Endothelial cell of umbilical vein (primary cell): ENCODE results near the gene CROCC. TPM values are rescaled to one million over a fixed set of nuclear protein-coding genes. Genes with fewer than 3 reads are reported as not detected.
A peak's percentile ranks its signal among the peaks of the same experiment; 100 is the strongest.
"Not testable (repeated sequence)": the region's sequence is repeated elsewhere in the genome, so short reads cannot be mapped to it uniquely, and the experiment has no call there.

Experiments used
- BruUV-seq: library from RNA; stranded (reverse); fragments of 400-500 nt; replicated peaks from 2 replicates; lab custom pipeline; 2021; lab: Mats Ljungman, UMichigan
- CTCF ChIA-PET: fragments of 300-600, 350-600 bp; sonication (Branson Sonifier 250); formaldehyde crosslinking; loops from one replicate; lab custom pipeline; 2021; ENCODE audit warnings: antibody characterized with exemption, inconsistent platforms; lab: Charles Lee
- POLR2A ChIA-PET: fragments of 300-600, 350-600 bp; sonication (Branson Sonifier 250); formaldehyde crosslinking; loops from one replicate; lab custom pipeline; 2021; ENCODE audit warnings: antibody characterized with exemption, inconsistent platforms; lab: Charles Lee
- DNase-seq: peaks from one replicate; pipeline ENCODE4 v3.0.0-alpha.2; 2011; ENCODE audit warnings: low read depth, low spot score
- FAIRE-seq: peaks from 2 replicates; lab custom pipeline; 2011; peaks lifted over from hg19 to GRCh38; lab: Jason Lieb, UNC
- H2AFZ ChIP-seq: 2 replicates; pipeline ENCODE4 v1.6.0; 2012; ENCODE audit warnings: low read depth, low read length, control low read depth, inconsistent platforms
- H3K27ac ChIP-seq: 2 replicates; pipeline ENCODE4 v1.5.1; 2011; ENCODE audit warnings: low read depth, mild to moderate bottlenecking, control low read depth, low read length, moderate library complexity; ENCODE audit not compliant: insufficient read depth
- H3K27me3 ChIP-seq, 2 experiments: 2 replicates each; pipeline versions ENCODE4 v1.6.0 to v1.6.1; 2011; ENCODE audit warnings: low read length in 2 of 2, mixed read lengths in 1 of 2; ENCODE audit not compliant: control insufficient read depth in 2 of 2, insufficient read depth in 2 of 2
- H3K36me3 ChIP-seq, 2 experiments: 2 replicates in 1 of 2; 3 replicates in 1 of 2; pipeline ENCODE4 v1.5.1; 2011; ENCODE audit warnings: low read length in 2 of 2, mild to moderate bottlenecking in 1 of 2, moderate library complexity in 1 of 2; ENCODE audit not compliant: control insufficient read depth in 2 of 2, insufficient read depth in 2 of 2; ENCODE audit errors: extremely low read depth in 1 of 2
- H3K4me1 ChIP-seq: 3 replicates; pipeline ENCODE4 v1.5.1; 2011; ENCODE audit warnings: mild to moderate bottlenecking, low read length; ENCODE audit not compliant: control insufficient read depth, insufficient read depth; ENCODE audit errors: extremely low read depth
- H3K4me2 ChIP-seq: 2 replicates; pipeline ENCODE4 v1.6.1; 2011; ENCODE audit warnings: low read length, control low read depth, mixed read lengths; ENCODE audit not compliant: insufficient read depth
- H3K4me3 ChIP-seq, 3 experiments: fragments of 200-600 bp in 1 of 3; sonication (generic), shearing (Covaris generic) in 1 of 3; replicated peaks in 1 of 3; 2 replicates each; pipeline ENCODE4 v1.5.1; 2011 to 2016; ENCODE audit warnings: control low read depth in 3 of 3, low read length in 3 of 3, mild to moderate bottlenecking in 2 of 3, inconsistent platforms in 1 of 3, low read depth in 1 of 3, moderate library complexity in 1 of 3; ENCODE audit not compliant: insufficient read depth in 1 of 3
- H3K79me2 ChIP-seq: 2 replicates; pipeline ENCODE4 v1.6.0; 2012; ENCODE audit warnings: low read length, inconsistent platforms; ENCODE audit not compliant: control insufficient read depth, insufficient read depth
- H3K9ac ChIP-seq: replicated peaks from 2 replicates; pipeline ENCODE3; 2011; ENCODE audit warnings: low read length, control low read depth; ENCODE audit not compliant: insufficient read depth; ENCODE audit errors: extremely low read depth
- H3K9me1 ChIP-seq: replicated peaks from 3 replicates; pipeline ENCODE4 v1.6.0; 2011; ENCODE audit warnings: mild to moderate bottlenecking, low read length; ENCODE audit not compliant: control insufficient read depth, insufficient read depth; ENCODE audit errors: extremely low read depth
- H3K9me3 ChIP-seq: replicated peaks from 2 replicates; pipeline ENCODE4 v1.5.1; 2012; ENCODE audit warnings: low read length, inconsistent platforms; ENCODE audit not compliant: control insufficient read depth, insufficient read depth
- H4K20me1 ChIP-seq: replicated peaks from 2 replicates; pipeline ENCODE3; 2011; ENCODE audit warnings: mild to moderate bottlenecking, low read length; ENCODE audit not compliant: control insufficient read depth, insufficient read depth; ENCODE audit errors: extremely low read depth
- CTCF ChIP-seq, 2 donors: IDR thresholded peaks; 1 replicate in 1 of 2; 2 replicates in 1 of 2; pipeline ENCODE4 v1.5.1; 2011; ENCODE audit warnings: low read length in 2 of 2, mild to moderate bottlenecking in 2 of 2, moderate library complexity in 2 of 2, control low read depth in 1 of 2, inconsistent platforms in 1 of 2, low read depth in 1 of 2; ENCODE audit not compliant: insufficient read depth in 1 of 2; ENCODE audit errors: extremely low read depth in 1 of 2
- EZH2 ChIP-seq: IDR thresholded peaks from 2 replicates; pipeline ENCODE4 v1.6.1; 2012; ENCODE audit warnings: borderline replicate concordance, low read depth, mild to moderate bottlenecking, moderate library complexity, low read length, inconsistent platforms; ENCODE audit not compliant: severe bottlenecking
- FOS ChIP-seq: IDR thresholded peaks from 2 replicates; pipeline ENCODE4 v1.6.1; 2011; ENCODE audit warnings: mild to moderate bottlenecking, low read length, moderate library complexity, borderline replicate concordance; ENCODE audit not compliant: insufficient read depth
- GATA2 ChIP-seq: IDR thresholded peaks from 2 replicates; pipeline ENCODE4 v1.7.0; 2011; ENCODE audit warnings: low read depth, mild to moderate bottlenecking, moderate library complexity, mixed read lengths, low read length; ENCODE audit not compliant: insufficient read length, insufficient read depth
- JUN ChIP-seq: IDR thresholded peaks from 2 replicates; pipeline ENCODE4 v1.6.1; 2011; ENCODE audit warnings: borderline replicate concordance, low read depth; ENCODE audit not compliant: insufficient read length, insufficient read depth
- MAX ChIP-seq: IDR thresholded peaks from 2 replicates; pipeline ENCODE4 v1.6.1; 2011; ENCODE audit not compliant: insufficient read depth, insufficient read length
- MYC ChIP-seq: IDR thresholded peaks from one replicate; pipeline ENCODE4 v1.6.1; 2011; ENCODE audit warnings: mild to moderate bottlenecking, low read depth, low read length
- POLR2A ChIP-seq: IDR thresholded peaks from 2 replicates; pipeline ENCODE4 v1.6.1; 2012; ENCODE audit warnings: low read depth, mild to moderate bottlenecking, control low read depth, low read length
- POLR2AphosphoS5 ChIP-seq: IDR thresholded peaks from 2 replicates; pipeline ENCODE4 v1.6.1; 2012; ENCODE audit warnings: low read depth, mild to moderate bottlenecking, control low read depth, low read length, moderate library complexity; ENCODE audit not compliant: insufficient read depth
- dilution Hi-C: fragments of 300-500 bp; cut with MboI; formaldehyde crosslinking; loops from one replicate; pipeline ENCODE4 v1.15.0; 2019; ENCODE audit warnings: low sequenced_read_pairs; ENCODE audit not compliant: extremely low pct_ligation_motif_present
- intact Hi-C: fragments of 100-400 bp; cut with micrococcal nuclease; formaldehyde crosslinking; loops from one replicate; pipeline ENCODE4 v1.10.0; 2022
- polyA plus RNA-seq, 4 experiments: library from polyadenylated mRNA; depleted of rRNA in 3 of 4; stranded (reverse) in 3 of 4; unstranded in 1 of 4; fragments of >200 nt; gene quantifications; 2 replicates each; pipeline versions ENCODE4 v1.2.1 to v1.2.3, GENCODE V29; 2011 to 2012; ENCODE audit warnings: missing spikeins in 1 of 4
- total RNA-seq: library from RNA; stranded (reverse); gene quantifications from 2 replicates; pipeline ENCODE4 v1.2.3, GENCODE V29; 2021

The CROCC gene
- total and polyA plus RNA-seq, 2 donors (not counting 3 experiments of a cell fraction or from before 2014, with no cell fraction given): 18.3 to 35.5 TPM

- H3K9me1 ChIP-seq, CTCF ChIA-PET, FAIRE-seq, H3K9me3 ChIP-seq, H3K4me2 ChIP-seq, H3K79me2 ChIP-seq, H3K36me3 ChIP-seq, H2AFZ ChIP-seq, H3K27me3 ChIP-seq, H4K20me1 ChIP-seq, DNase-seq, dilution Hi-C loops, H3K4me3 ChIP-seq, H3K9ac ChIP-seq, BruUV-seq, POLR2A ChIA-PET, H3K4me1 ChIP-seq, H3K27ac ChIP-seq: not testable (repeated sequence)
- intact Hi-C loops: loop anchor here (5.0 kb wide), 1 partner anchor 140 kb away; the partner anchor contains the start of gene SDHB
These were observed 9.0 kb upstream of the CROCC start for GRCh38 chr1:16912742-16913141.

- Histone ChIP-seq H3K4me3 (peak overlapping the region; percentile 1 to 47 (median 41)), H3K27me3 (no peaks in the 10 kb centered on the region), H3K9me3 (no peaks in the 10 kb centered on the region), H4K20me1 (no peaks in the 10 kb centered on the region), H3K9ac (peak overlapping the region; percentile 39), H3K9me1 (no peaks in the 10 kb centered on the region), H3K4me1 (peaks cover 3% of the 10 kb centered on the region), H2AFZ (peak overlapping the region; percentile 94), H3K4me2 (peak overlapping the region; percentile 64), H3K27ac (no peak overlapping the region), H3K79me2 (no peaks in the 10 kb centered on the region), H3K36me3 (no peaks in the 10 kb centered on the region)
- intact Hi-C loops: loop anchor here (5.0 kb wide), 1 partner anchor 139 kb away; the partner anchor contains the start of gene SDHB
- ChIA-PET CTCF (no interaction called here), POLR2A (no interaction called here)
- no peak for DNase-seq
- dilution Hi-C loops: no loop called here
- FAIRE-seq: no peak
- TF ChIP-seq MAX (no peak), MYC (no peak), CTCF (IDR thresholded peaks at IDR 0.05; ENCODE audit: extremely low read depth in 1 of 2, insufficient read depth in 1 of 2, low read depth in 1 of 2, low read length in 2 of 2) (no peak), EZH2 (no peak), FOS (no peak), GATA2 (no peak), JUN (no peak), POLR2A (no peak), POLR2AphosphoS5 (no peak)
- BruUV-seq: no TSS peak
These were observed 8.4 kb upstream of the CROCC start for GRCh38 chr1:16913181-16913832.
